ENCODE data around the gene CACNA1H. TPM values are rescaled to one million over a fixed set of nuclear protein-coding genes. Genes with fewer than 3 reads are reported as not detected.

Gene CACNA1H
- total RNA-seq, 4 donors from 2014 or later, result 225 to 361 (median 259) TPM

DNA sequence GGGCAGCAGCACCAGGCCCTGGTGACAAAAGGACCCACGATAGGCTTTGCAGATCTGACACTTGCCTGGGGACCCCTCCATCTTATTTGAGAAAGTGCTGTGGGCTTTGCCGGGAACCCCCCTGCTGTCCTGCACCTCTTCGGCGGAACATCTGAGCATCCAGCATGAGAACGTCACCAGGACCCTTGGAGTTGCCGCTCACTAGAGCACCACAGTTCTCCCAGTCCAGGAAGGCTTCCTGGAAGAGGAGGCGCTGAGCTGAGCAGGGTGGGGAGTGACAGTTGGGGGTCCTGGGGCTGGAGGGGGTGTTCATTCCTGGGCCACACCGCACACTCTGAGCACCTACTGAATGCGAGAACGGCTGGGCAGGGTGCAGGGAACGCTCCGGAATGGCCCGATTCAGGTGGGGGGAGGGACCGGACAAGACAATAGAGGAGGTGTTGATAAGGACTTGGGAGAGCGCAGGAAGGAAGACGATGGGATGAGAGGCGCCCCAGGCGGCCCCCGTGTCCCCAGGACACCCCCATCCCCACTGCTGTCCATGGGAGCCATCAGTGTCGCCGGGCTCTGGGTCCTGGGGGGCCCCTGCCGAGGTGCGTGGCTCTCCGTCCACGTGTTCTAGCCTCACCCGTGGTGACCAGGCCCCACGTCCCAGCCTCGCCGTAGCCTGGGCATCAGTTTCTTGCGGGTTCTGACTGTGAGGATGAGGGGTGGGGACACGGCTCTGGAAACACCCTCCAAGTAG is 24.8 kb upstream of the CACNA1H start:
- Histone ChIP-seq H3K4me1 (peaks cover 0 to 10% (median 9%) of the 10 kb centered on the region in 4 donors), H3K4me3 (no peak overlapping the region), H3K9me3 (no peaks in the 10 kb centered on the region), H3K27ac (replicated peaks in 1 of 4) (no peak overlapping the region), H3K36me3 (no peaks in the 10 kb centered on the region), H3K27me3 (peaks cover 0 to 11% (median 0%) of the 10 kb centered on the region in 4 donors)
- DNase-seq (ENCODE audit: extremely low spot score), result no peak
- TF ChIP-seq, protein P1, sequence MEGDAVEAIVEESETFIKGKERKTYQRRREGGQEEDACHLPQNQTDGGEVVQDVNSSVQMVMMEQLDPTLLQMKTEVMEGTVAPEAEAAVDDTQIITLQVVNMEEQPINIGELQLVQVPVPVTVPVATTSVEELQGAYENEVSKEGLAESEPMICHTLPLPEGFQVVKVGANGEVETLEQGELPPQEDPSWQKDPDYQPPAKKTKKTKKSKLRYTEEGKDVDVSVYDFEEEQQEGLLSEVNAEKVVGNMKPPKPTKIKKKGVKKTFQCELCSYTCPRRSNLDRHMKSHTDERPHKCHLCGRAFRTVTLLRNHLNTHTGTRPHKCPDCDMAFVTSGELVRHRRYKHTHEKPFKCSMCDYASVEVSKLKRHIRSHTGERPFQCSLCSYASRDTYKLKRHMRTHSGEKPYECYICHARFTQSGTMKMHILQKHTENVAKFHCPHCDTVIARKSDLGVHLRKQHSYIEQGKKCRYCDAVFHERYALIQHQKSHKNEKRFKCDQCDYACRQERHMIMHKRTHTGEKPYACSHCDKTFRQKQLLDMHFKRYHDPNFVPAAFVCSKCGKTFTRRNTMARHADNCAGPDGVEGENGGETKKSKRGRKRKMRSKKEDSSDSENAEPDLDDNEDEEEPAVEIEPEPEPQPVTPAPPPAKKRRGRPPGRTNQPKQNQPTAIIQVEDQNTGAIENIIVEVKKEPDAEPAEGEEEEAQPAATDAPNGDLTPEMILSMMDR (IDR thresholded peaks at IDR 0.05), result no peak
- TF ChIP-seq POLR2AphosphoS5 (IDR thresholded peaks at IDR 0.05) (no peak), POLR2A (IDR thresholded peaks at IDR 0.05; ENCODE audit: low read depth) (no peak), EP300 (IDR thresholded peaks at IDR 0.05) (no peak)
- intact Hi-C loops (cut with DNase I), result no loop called here
- 84% methylated on average over 19 of the region's 31 CpGs for WGBS

DNA sequence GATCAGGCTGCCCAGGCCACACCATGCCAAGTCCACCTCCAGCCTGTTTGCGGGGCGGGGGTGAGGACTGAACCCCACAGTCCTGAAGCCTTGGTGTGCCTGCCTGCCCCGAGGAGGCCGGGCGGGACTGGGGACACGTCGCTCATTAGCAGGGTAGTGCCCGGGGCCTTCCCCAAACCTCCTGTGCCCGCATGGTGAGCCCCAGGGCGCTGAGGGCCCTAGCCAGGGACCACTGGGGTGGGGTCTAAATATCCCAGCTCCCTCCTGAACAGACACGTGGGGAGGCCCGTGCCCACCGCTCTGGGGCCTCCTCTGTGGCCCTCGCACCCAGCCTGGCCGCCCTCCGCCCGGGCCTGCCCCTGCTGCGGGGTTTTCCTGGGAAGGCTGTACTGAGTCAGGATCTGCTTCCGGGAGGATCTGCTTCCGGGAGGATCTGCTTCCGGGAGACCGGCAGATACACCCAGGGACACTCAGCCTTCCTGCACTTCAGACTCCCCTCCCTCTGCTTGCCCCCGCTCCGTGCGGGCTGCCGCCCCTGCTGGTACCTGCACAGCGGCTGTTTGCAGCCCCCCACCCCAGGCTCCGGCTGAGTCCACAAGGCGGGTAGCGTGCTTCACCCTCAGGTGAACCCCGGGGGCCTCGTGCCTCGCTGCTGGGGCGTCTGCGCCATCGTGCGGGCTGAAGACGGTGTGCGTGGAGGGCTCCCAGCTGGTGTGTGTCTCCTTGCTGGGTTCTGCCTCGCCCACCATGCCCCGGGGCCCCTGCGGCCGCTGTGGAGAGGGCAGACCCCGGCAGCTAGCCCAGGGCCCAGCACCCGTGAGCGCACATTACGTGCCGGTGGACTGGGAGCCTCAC is 23.6 kb upstream of the CACNA1H start:
- H3K27ac ChIP-seq (replicated peaks in 1 of 4), result no peak overlapping the region
- peaks cover 0 to 6% (median 0%) of the 10 kb centered on the region in 4 donors for H3K27me3 ChIP-seq
- no peaks in the 10 kb centered on the region for H3K36me3 ChIP-seq
- no peaks in the 10 kb centered on the region for H3K9me3 ChIP-seq
- WGBS, result 97% methylated on average over 23 of the region's 48 CpGs
- H3K4me1 ChIP-seq, result peaks cover 0 to 10% (median 9%) of the 10 kb centered on the region in 4 donors
- TF ChIP-seq EP300 (IDR thresholded peaks at IDR 0.05) (no peak), POLR2AphosphoS5 (IDR thresholded peaks at IDR 0.05) (no peak), POLR2A (IDR thresholded peaks at IDR 0.05; ENCODE audit: low read depth) (no peak)
- TF ChIP-seq, protein P1 (IDR thresholded peaks at IDR 0.05), result no peak
- no peak for DNase-seq (ENCODE audit: extremely low spot score)
- intact Hi-C loops (cut with DNase I), result no loop called here
- no peak overlapping the region for H3K4me3 ChIP-seq

DNA sequence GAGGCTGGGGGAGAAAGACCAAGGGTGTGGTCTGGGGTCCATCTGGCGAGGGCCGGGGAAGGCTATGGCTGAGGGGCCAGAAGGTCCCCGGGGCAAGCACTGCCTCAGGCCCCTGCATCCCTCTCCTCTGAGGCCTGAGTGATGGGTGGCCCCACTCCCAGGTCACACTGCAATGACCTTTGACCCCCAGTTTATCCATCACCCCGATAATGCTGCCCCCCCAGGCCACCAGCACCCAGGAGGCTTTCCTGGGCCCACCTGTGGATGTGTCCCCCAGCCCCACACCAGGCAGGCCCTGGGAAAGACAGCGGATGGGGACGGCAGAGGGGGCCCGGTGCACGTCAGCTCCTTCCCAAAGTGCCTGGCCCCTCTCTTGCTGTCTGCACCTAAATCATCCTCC is 22.5 kb upstream of the CACNA1H start:
- Histone ChIP-seq H3K9me3 (no peaks in the 10 kb centered on the region), H3K4me1 (peaks cover 0 to 6% (median 5%) of the 10 kb centered on the region in 4 donors), H3K27ac (replicated peaks in 1 of 4) (no peak overlapping the region), H3K4me3 (no peak overlapping the region), H3K27me3 (no peaks in the 10 kb centered on the region), H3K36me3 (no peaks in the 10 kb centered on the region)
- no peak for DNase-seq (ENCODE audit: extremely low spot score)
- WGBS, result 90% methylated on average over 2 of the region's 8 CpGs
- intact Hi-C loops (cut with DNase I), result no loop called here
- no peak for TF ChIP-seq POLR2A (IDR thresholded peaks at IDR 0.05; ENCODE audit: low read depth)
- TF ChIP-seq, protein P1 (IDR thresholded peaks at IDR 0.05), result no peak
- TF ChIP-seq POLR2AphosphoS5 (IDR thresholded peaks at IDR 0.05), result no peak
- TF ChIP-seq EP300 (IDR thresholded peaks at IDR 0.05), result no peak

DNA sequence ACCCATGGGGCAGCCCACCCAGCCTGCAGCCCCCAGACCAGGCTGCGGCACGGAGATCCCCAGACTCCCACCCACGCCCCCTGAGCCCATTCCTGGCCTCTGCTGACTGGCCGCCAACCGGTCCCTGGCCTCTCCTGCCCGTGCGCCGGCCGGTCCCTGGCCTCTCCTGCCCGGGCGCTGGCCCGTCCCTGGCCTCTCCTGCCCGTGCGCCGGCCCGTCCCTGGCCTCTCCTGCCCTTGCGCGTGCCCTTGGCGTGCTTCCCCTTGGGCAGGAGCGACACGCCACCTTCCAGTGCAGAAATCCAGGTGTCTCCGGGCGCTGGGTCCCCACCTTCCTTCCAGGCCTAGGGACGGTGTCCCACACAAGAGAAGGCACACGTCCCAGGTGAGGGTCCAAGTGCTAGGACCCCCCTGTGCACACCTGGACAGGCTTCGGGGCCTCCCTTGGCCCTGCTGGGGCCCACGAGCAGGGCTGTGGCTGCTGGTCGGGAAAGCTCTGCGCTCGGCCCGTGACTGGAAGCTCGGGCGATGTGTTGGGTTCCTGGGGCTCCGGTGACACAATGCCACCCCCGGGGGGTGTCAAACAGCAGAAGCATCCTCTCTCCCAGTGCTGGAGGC is 21.4 kb upstream of the CACNA1H start:
- intact Hi-C loops (cut with DNase I), result no loop called here
- no peaks in the 10 kb centered on the region for H3K4me1 ChIP-seq
- no peak overlapping the region for H3K4me3 ChIP-seq
- no peaks in the 10 kb centered on the region for H3K9me3 ChIP-seq
- no peaks in the 10 kb centered on the region for H3K36me3 ChIP-seq
- H3K27ac ChIP-seq (replicated peaks in 1 of 4), result no peak overlapping the region
- TF ChIP-seq EP300 (IDR thresholded peaks at IDR 0.05) (no peak), POLR2A (IDR thresholded peaks at IDR 0.05; ENCODE audit: low read depth) (no peak), POLR2AphosphoS5 (IDR thresholded peaks at IDR 0.05) (no peak)
- TF ChIP-seq, protein P1 (IDR thresholded peaks at IDR 0.05), result no peak
- no peaks in the 10 kb centered on the region for H3K27me3 ChIP-seq
- no peak for DNase-seq (ENCODE audit: extremely low spot score)
- 89% methylated on average over 35 of the region's 35 CpGs for WGBS
